DMS53 (cell line): ENCODE data around the gene PAIP2.
"Not testable (repeated sequence)": the region's sequence is repeated elsewhere in the genome, so short reads cannot be mapped to it uniquely, and the experiment has no call there.

Source experiments
- DNase-seq: peaks from one replicate; lab custom pipeline; 2025; lab: John Stamatoyannopoulos, UW

Gene PAIP2

DNA sequence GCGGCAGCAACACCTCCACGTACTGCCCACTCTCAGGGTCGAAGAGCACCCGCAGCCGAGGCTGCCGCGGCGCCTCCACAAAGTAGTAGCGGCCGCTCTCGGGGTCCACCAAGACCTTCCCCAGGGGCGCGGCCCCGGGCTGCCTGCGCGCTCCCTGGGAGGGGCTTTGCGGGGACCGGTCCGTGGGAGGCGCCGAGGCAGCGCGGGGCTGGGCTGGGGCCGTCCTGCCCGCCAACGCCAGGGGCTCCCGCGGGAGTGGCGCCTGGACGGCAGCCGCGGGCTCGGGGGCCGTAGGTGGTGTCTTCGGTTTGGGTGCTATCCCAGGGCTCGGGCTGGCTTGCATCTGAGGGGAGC is 50.6 kb downstream of the PAIP2 start:
- DNase-seq: peak; percentile 57

DNA sequence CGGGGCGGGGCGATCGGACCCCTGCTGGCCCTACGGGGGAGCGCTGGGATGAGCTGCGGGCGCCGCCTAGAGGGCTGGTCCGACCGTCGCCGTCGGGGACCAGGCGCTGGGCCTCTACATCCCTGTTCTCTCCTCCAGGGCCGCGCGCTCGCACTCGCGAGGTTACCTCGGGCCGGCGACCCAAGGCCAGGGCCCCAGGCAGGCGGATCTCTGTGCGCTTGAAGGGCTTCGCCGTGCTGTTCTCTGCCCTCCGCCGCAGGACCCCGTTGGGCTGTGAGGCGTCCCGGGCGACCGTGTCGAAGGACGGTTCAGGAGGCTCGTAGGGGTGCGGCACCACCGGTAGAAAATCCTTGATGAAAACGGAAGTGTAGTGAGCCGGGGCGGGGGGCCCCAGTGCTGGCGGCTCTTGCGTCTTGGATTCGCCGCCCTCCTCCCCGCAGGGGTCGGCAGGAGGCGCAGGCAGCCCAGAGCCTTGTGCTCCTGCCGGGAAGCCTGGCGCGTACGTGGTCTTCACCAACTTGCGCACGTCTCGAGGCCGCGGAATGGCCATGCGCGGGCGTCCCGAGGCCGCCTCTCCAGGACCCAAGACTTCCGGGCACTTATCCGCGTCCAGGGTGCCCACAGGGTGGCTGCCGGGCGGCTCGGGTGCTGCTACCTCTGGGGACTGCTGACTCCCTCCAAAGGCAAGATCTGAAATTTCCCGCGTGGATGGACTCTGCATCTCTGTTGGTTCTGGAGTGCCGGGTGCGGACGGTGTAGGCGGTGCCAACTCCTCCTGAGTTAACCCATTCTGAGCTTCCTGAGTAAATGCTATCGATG is 51.2 kb downstream of the PAIP2 start:
- DNase-seq: peak; percentile 92

DNA sequence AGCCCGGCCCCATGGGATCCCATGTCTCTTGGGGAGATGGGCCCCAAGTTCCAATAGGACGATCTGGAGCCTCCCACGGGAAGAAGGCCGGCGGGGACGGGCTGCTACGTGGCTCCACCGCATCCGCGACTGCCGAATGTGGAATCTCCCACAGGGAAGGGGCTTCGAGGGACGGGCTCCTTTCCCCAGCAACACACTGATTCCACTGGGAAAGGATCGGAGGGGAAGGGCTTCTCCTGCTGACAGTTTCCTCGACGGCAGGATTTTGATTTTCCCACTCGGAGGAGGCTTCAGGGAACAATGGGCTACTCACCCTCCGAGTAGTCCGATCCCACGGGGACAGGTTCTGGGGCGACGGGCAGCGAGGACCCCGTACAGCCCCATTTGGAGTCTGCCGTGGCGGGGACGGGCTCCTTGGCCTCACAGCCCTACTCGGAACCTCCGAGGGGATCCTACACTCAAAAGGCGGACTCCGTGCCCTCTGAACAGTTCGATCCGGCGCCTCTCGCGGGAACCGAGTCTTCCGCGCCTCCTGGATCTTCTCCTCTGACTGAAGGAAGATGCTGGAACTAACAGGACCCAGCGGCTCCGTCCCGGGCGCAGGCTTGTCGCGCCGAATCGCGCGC is 52.0 kb downstream of the PAIP2 start:
- no peak for DNase-seq

DNA sequence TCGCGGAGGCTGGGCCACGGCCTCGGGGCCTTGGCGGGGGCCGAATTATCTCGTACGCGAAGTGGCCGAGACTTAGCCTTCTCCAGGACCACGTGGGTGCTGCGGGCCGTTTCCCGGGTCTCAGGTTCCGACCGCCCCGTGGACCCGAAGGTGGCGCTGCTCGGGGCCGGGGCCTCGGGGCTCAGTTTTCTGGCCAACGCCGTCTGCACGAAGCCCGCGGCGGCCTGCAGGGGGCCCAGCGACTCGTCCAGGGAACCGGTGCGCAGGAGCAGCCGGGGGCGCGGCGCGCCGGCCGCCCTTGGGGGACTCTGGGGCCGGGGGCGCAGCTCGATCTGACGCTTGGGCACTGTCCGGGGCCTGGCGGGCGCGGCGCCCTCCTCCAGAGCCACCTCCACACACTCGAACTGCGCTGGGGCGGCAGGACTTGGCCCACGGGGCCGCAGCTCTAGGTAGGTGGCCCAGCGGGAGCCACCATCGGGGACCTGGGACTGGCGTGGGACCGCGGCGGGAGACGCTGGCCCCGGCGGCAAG is 52.5 kb downstream of the PAIP2 start:
- DNase-seq: peak; percentile 74

DNA sequence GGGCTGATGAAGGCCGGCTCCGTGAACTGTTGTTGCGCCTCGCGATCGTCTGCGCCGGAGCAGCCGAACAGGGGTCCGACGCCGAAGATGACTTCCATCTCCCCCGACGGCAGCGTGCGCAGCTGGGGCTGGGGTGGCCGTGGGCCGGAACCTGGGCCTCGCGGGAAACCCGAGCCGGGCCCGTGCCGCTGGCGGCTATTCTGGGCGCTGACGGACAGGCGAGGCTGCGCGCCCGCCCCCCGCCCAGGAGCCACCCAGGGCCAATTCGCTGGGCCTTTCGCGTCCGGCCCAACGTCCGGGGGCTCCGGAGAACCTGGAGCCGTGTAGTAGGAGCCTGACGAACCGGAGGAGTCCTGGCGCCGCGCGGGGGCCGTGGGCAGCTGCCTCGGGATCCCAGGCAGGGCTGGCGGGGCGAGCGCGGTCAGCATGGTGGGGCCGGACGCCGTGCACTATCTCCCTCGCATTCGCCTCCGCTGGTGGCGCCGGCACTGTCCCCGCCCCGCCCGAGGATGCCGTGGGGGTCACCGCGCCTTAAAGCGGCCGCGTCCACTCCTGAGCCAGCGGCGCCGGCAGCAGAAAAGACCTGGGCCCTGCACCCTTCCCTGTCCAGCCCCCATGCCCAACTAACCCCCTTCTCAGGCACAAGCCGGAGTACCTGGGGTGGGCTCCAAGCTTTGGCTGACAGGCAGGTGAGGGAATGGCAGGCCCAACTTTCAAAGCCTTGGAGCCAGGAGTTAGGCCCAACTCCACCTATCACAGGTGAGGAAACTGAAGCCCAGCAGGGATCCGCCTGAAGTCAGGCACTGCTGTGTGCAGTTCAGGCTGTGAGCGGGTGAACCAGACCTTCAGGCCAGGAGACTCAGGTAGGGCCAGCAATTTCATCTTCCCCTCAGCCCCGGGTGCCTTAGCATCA is 53.3 kb downstream of the PAIP2 start, which contains the start of gene PROB1:
Gene PROB1 (minus strand): TSS at position 451 of the 913 bp plus-strand sequence. CDS start 23 bp downstream, at position 428.
- no peak for DNase-seq

DNA sequence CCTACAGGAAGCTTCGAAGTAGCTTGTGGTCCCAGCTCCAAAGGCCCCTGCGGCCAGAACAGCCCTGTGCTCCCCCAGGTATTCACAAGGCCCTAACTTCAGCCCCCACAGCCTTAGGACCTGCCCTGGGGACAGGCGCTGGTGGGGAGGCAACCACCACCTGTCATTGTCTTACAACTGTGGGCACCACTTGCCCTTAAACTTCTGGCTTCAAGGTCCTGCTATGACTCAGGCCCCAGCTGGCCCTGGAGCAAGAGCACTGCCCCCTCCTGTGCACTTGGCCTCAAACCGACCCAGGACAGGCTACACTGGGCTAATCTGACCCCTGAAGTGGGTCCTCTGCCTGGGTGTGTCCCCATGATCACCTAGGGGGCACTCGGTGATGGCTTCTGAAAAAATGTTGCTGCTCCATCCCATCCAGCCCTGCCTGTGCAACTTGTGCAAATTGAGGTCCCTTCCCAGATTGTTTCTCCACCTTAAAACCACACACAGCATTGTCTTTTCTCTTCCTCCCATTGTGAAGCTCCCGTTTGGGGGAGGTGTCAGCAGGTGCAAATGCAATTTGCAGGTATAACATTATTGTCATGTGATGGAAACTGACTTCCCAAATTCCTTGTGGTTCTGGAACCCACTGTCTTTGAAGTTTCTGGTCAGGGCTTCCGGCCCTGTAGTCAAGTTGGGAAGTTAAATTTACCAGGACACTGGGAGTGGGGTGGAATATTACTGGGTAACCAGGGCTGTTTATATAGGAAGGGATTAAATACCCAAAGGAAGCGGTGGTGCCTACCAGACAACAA is 54.4 kb downstream of the PAIP2 start:
- peak; percentile 17 for DNase-seq

DNA sequence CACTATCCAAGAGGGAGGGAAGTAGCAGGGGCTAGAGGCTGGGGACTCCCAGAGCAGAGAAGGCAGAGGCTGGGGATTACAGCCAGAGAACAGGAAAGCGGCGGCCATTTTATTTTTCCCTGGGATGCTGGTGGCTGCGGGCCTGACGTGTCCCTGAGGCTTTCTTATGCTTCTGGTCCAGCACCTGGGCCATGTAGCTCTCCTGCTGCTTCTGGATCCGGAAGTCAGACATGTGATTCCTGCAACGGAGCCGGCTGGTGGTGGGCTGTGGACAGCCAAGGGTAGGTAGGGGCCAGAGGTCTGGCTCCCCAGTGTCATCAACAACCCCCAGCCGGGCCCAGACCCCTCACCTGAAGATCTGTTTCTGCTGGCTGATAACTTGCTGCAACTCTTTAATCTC is 55.0 kb downstream of the PAIP2 start:
- DNase-seq: no peak

DNA sequence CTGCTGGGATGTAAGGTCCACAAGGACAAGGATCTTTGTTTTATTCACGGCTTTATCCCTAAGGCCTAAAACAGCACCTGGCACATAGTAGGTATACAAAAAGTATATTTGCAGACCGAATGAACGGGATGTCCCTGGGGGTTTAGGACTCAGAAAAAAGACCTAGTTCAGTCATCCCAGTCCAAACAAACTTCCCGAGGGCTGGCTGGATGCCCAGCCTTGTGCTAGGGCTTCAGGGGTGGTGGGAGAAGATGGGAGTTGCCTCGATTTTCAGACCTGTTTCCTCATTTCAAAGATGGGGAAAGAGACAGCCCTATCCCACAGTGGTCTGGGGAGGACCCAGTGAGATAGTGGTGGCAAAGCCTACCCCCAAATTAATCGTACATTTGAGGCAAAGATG is 56.3 kb downstream of the PAIP2 start:
- no peak for DNase-seq

DNA sequence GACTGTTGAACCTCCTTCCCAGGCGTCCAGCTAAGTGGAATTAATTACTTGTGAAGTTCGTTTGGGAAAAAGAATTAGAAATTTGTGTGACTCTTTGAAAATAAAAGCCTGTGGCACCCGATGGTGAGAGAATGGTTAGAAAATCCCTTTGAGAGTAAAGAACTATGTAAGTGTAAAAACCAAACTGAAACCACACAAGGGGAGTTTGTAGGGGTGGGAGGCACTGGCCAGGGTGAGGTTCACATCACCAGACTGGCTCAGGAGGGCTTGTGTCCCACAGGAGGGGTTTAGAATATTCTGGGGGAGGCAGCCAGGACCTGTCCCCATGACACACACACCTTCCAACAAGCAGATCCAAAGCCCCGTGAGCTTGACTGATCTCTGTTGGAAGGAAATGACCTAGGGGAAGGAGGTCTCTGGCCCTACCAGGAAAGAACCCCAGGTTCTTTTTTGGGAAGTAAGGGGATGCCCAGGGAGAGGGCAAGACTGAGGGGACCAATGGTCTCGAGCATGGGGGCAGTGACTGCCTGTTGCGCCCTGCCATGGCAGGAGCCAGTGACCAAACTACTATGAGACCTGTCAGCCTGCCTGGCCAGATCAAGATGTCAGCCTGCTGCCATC is 58.0 kb downstream of the PAIP2 start:
- no peak for DNase-seq

DNA sequence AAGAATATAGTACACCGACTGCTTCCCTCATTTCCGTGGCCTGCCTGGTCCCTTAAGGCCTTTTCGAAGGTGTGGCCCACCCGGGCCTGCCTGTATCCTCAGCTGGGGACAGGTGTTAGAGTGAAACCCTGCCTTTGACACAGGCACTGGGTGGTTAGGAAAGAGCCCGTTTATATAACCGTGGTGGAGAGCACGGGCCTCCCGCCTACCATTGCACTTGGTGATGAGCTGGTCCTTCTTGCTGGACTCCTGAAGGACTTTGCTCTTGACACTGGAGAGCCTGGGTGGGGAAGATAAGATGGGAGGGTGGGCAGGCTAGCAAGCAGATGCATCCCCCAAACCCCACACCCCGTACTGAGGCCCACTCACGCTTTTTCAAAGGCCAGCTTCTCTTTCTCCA is 59.9 kb downstream of the PAIP2 start:
- DNase-seq: no peak

DNA sequence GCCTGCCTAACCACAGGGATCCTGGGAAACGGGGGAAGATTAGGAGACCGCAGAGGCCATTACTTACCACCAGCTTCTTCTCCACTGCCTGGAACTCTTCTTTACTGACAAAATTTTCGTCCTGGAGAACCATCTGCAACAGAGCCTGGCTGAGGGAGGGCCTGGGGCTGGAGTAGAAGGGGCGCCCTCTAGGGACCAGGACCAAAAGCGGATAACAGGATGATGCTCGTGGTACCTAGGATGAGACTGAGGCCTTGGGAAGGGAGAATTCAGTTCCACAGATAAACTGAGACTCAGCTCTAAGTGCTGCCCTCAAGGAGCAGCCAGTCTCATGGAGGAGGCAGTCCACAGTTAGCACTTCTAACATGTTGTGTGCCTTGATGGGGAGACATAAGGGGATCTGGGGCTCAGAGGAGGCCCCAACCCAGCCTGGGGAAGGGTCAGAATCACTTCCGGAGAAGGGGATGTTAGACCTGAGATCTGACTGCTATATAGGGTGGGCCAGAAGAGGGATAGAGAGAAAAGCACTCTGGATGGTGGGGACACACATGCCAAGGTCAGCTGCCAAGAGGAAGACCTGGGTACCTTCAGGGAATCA is 61.0 kb downstream of the PAIP2 start:
- peak; percentile 60 for DNase-seq

DNA sequence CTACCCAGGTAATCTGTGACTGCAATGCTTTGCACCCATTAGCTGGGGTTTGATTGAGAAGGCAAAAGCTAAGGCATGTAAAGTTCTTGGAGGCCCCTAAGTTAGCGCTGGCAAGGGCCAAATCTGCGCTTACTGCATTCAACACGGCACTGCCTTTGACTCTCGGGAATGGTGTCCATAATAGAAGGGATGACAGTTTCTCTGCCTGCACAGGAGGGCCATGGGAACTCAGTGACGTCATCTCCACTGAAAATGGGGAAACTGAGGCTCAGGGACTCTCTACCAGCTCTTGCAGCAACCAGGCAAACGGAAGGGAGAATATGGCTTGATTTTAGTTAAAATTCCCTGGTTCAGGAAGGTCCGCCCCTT is 61.7 kb downstream of the PAIP2 start:
- no peak for DNase-seq

DNA sequence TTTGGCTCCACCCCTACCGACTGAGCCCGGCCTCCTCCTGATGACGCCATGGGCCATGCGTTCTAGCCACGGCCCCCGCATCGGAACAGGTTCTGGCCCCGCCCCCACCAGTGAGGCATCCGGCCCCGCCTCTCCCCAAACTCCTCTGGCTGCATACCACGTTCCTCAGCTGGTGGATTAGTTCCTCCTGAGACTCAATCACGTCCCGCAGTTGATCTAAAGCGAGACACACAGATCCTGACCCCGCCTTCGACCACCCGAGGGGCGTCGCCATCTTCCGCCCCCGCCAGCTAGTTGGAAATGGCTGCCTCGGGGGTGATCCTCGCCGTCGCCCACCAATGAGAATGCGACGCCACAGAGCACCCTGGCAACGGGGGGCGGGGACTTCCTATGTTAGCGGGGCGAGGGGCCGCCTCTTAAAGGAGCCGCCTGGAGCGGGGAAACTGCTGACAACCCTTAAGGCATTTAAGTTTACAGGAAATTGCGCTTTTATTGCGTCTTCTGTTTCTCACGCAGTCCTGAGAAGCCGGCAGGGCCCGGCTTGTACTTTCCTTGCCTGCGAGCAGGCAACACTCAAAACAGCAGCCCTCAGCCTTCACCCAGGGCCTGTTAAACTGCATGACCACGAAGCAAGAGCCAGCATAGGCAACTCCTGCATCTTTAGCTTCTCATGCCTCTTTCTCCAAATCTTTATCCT is 62.3 kb downstream of the PAIP2 start, which contains the start of gene SPATA24:
Gene SPATA24 (minus strand): TSS at position 303 of the 697 bp plus-strand sequence. CDS start 29 bp downstream, at position 274.
- DNase-seq: peak; percentile 98

DNA sequence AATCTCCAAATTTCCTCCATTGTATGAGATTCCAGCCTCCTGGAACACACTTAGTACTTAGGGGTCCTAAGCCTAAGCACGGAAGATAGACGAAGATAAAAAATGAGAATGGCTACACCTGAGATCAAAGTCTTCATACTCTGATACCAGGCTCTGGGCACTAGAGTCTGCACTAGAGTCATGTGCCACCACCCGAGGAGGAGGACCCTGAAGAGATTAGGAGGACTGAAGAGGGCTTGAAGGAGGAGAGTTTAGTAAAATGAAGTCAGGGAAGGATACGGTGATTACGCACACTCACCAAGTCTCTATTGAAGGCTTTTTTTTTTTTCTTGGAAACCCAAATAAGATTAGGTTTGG is 62.8 kb downstream of the PAIP2 start:
- peak; percentile 55 for DNase-seq

DNA sequence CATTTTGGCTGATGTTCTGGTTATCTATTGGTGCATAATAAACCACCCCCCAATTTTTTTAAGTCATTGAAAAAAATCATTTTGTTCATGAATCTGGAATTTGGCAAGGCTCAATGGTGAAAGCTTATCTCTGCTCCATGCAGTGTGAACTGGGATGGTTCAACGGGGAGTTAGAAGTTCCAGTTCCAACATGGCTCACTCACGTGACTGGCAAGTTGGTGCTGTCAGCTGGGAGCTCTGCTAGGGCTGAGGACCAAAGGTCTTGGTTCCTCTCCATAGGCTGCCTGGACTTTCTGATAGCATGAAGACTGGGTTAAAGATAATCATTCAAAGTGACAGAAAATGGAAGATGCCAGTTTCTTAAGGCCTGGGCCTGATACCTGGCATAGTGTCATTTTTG is 65.3 kb downstream of the PAIP2 start:
- no peak for DNase-seq

DNA sequence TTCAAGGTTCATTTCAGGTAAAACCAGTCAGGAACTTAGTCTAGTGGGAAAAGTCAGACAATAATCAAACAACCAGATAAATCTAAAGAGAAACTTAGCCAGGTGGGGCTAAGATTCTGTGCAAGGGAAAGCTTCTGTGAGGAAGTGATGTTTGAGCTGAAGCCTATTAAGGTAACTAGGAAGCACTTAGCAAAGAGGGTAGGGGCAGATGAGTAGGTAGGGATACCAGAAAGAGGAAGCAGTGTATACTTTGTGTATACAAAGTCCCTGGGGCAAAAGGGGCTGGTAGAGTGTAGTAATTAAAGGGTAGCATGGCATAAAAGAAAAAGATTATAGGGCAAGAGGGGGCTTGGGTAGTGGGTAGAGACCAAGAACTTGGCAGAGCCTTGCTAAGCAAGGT is 65.9 kb downstream of the PAIP2 start:
- DNase-seq: no peak

DNA sequence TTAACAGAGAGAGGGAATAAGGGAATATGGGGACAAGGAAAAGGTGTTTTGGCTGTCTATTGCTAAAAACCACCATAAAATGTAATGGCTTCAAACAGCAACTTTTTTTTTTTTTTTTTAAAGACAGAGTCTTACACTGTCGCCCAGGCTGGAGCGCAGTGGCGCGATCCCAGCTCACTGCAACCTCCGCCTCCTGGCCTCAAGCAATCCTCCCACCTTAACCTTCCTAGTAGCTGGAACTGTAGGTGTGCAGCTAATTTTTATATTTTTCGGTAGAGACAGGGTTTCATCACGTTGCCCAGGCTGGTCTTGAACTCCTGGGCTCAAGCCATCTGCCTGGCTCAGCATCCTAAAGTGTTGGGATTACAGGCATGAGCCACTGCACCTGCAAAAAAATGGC is 66.5 kb downstream of the PAIP2 start:
- no peak for DNase-seq

DNA sequence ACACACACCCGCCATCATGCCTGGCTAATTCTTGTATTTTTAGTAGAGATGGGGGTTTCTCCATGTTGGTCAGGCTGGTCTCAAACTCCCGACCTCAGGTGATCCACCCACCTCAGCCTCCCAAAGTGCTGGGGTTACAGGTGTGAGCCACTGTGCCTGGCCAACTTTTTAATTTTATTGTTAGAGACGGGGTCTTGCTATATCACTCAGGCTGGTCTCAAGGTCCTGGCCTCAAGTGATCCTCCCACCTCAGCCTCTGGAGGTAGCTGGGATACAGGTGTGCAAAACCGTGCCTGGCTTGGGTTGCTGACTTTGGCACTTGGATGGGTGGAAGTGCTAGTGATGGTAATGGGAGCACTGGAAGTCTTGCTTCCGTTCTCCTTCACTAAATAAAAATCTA is 67.5 kb downstream of the PAIP2 start:
- not testable (repeated sequence) for DNase-seq

DNA sequence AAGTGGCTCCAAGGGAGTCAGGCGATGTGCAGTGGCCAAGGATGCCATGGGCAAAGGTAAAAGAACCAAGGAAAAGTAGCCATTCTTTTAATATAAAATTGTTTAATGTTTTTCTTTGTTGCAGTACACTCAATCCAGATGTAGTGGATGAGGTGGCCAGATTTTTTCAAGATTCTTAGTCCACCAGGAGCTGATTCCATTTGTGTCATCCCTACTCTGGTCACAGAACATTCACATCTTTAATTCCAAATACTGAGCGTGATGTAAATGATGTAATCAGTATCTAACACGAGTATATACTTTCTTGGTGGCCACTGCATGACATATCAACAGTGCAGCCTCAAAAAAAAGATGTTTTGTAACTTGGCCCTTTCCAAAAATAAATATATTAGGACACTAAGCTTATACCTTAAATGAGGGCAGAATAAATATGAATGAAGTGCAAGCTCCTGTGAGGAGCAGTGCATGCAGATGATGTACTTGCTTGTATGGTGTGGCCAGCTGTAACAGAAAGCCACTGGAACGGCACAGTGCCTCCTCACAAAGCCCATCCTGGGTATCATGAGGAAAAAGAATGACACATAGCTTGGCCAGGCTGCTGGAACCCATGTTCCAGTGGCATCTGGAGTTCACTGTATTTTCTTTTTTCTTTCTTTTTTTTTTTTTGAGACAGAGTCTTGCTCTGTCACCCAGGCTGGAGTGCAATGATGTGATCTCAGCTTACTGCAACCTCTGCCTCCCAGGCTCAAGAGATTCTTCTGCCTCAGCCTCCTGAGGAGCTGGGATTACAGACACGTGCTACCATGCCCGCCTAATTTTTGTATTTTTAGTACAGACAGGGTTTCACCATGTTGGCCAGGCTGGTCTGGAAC is 68.7 kb downstream of the PAIP2 start:
- DNase-seq: no peak
